ENCODE results near the gene NHERF2.

DNA sequence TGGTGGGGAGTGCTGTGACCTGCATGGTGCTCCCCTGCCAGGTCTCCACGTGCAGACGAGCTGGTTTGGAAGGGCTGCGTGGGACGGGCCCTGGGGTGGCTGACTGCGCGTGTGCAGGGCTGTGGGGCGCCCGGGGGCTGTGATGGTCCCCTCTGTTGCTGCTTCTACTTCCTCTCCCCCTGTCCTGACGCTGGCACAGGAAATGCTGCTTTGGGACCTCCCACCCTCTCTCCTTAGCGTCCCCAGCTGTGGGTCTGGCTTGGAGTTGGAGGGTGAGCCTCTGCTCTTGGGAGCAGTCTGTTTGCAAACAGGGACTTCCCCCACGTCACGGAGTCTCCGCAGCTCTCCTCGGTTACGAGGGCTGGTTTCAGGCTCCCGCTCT is 56.3 kb downstream of the NHERF2 start:
- no peak for TF ChIP-seq GATA3 (IDR thresholded peaks at IDR 0.05; ENCODE audit: low read depth, low read length)
- TF ChIP-seq GATA2 (IDR thresholded peaks at IDR 0.05; ENCODE audit: low read depth, low read length), result no peak

Data from SH-SY5Y (cell line).